Natural killer cell (primary cell): ENCODE measurements around the gene HBE1. TPM values are rescaled to one million over a fixed set of nuclear protein-coding genes. Genes with fewer than 3 reads are reported as not detected.

ENCODE experiments used
- ATAC-seq, 3 donors: fragments of 150-1000 bp in 2 of 3; fragments of 200-7000 bp in 1 of 3; cut with Tn5 transposase; 1 replicate in 1 of 3; 2 replicates in 2 of 3; pipeline ENCODE4 v1.10.0; 2021; ENCODE audit warnings: mild to moderate bottlenecking in 2 of 3, moderate library complexity in 2 of 3
- DNase-seq, 2 donors: peaks; one replicate each; pipeline versions ENCODE4 v3.0.0 to v3.0.0-alpha.2; 2013 to 2021; ENCODE audit warnings: mixed read lengths in 1 of 2
- H3K27ac ChIP-seq: one replicate; pipeline ENCODE4 v1.5.1; 2013; ENCODE audit warnings: mild to moderate bottlenecking, low read length
- H3K27me3 ChIP-seq: one replicate; pipeline ENCODE4 v1.6.1; 2013; ENCODE audit warnings: low read length; ENCODE audit not compliant: control insufficient read depth, insufficient read depth
- H3K36me3 ChIP-seq: one replicate; pipeline ENCODE4 v1.6.1; 2013; ENCODE audit warnings: low read length; ENCODE audit not compliant: control insufficient read depth, insufficient read depth
- H3K4me1 ChIP-seq: one replicate; pipeline ENCODE4 v1.6.1; 2013; ENCODE audit warnings: low read length; ENCODE audit not compliant: control insufficient read depth, insufficient read depth
- H3K4me3 ChIP-seq: one replicate; pipeline ENCODE4 v1.5.1; 2013; ENCODE audit warnings: low read length
- H3K9me3 ChIP-seq: one replicate; pipeline ENCODE4 v1.6.1; 2013; ENCODE audit warnings: low read length; ENCODE audit not compliant: control insufficient read depth, insufficient read depth
- H3K27ac Mint-ChIP-seq, 2 donors: one replicate each; pipeline ENCODE4 v1.8.0; 2022; ENCODE audit warnings: mild to moderate bottlenecking in 2 of 2, mixed read lengths in 2 of 2, moderate library complexity in 1 of 2
- H3K27me3 Mint-ChIP-seq, 2 donors: one replicate each; pipeline ENCODE4 v1.8.0; 2022; ENCODE audit warnings: low read depth in 2 of 2, mixed read lengths in 2 of 2
- H3K36me3 Mint-ChIP-seq: one replicate; pipeline ENCODE4 v1.8.0; 2022; ENCODE audit warnings: mixed read lengths
- H3K4me1 Mint-ChIP-seq, 2 donors: one replicate each; pipeline ENCODE4 v1.8.0; 2022; ENCODE audit warnings: mixed read lengths in 2 of 2
- H3K4me3 Mint-ChIP-seq: one replicate; pipeline ENCODE4 v1.8.0; 2022; ENCODE audit warnings: mild to moderate bottlenecking, moderate library complexity, mixed read lengths
- H3K9me3 Mint-ChIP-seq, 2 donors: one replicate each; pipeline ENCODE4 v1.8.0; 2022; ENCODE audit warnings: mixed read lengths in 2 of 2
- CTCF ChIP-seq: fragments of 200-600 bp; IDR thresholded peaks from one replicate; pipeline ENCODE4 v1.8.0; 2022; ENCODE audit warnings: antibody characterized with exemption
- WGBS: methylation state at CpG from one replicate; pipeline ENCODE4 v1.1.7; 2013; ENCODE audit warnings: missing lambda C conversion rate; ENCODE audit not compliant: insufficient coverage; 5-methylcytosine and 5-hydroxymethylcytosine counted together
- intact Hi-C: fragments of 100-400 bp; cut with micrococcal nuclease; formaldehyde crosslinking; loops from one replicate; pipeline ENCODE4 v1.14.2; 2022
- total RNA-seq, 4 donors: library from RNA; stranded (reverse); fragments of 120-200 nt in 1 of 4; gene quantifications; one replicate each; pipeline versions ENCODE4 v1.2.3 to v1.2.4, GENCODE V29; 2013 to 2022

HBE1 gene
- total RNA-seq, 3 donors from 2014 or later (not counting 1 experiment from before 2014, with no cell fraction given), result not detected

GRCh38 chr11:5288906-5289550, 19.3 kb upstream of the HBE1 start:
- ATAC-seq (no peak), DNase-seq (no peak)
- no peak for TF ChIP-seq CTCF
- Histone ChIP-seq H3K4me1 (no peaks in the 10 kb centered on the region), H3K27me3 (no peaks in the 10 kb centered on the region), H3K4me3 (no peak overlapping the region), H3K27ac (no peak overlapping the region), H3K9me3 (no peaks in the 10 kb centered on the region), H3K36me3 (no peaks in the 10 kb centered on the region)
- WGBS, result 80% methylated on average over 6 of the region's 6 CpGs
- H3K9me3 Mint-ChIP-seq, result peaks cover 0 to 2% of the 10 kb centered on the region in 2 donors
- H3K4me3 Mint-ChIP-seq, result no peak overlapping the region
- H3K4me1 Mint-ChIP-seq, result no peaks in the 10 kb centered on the region
- intact Hi-C loops, result no loop called here
- H3K27ac Mint-ChIP-seq, result no peak overlapping the region
- H3K27me3 Mint-ChIP-seq, result no peaks in the 10 kb centered on the region
- no peaks in the 10 kb centered on the region for H3K36me3 Mint-ChIP-seq

- H3K4me3 Mint-ChIP-seq, result no peak overlapping the region
- 80% methylated on average over 5 of the region's 7 CpGs for WGBS
- H3K27ac ChIP-seq, result no peak overlapping the region
These were observed 18.6 kb upstream of the HBE1 start for GRCh38 chr11:5288108-5288905.

GRCh38 chr11:5286901-5287300, 17.2 kb upstream of the HBE1 start:
- Histone ChIP-seq H3K27ac (no peak overlapping the region), H3K4me3 (no peak overlapping the region), H3K36me3 (no peaks in the 10 kb centered on the region), H3K27me3 (no peaks in the 10 kb centered on the region), H3K9me3 (no peaks in the 10 kb centered on the region), H3K4me1 (no peaks in the 10 kb centered on the region)
- TF ChIP-seq CTCF, result no peak
- ATAC-seq (no peak), DNase-seq (no peak)
- intact Hi-C loops, result no loop called here
- Mint-ChIP-seq H3K27me3 (no peaks in the 10 kb centered on the region), H3K9me3 (peaks cover 0 to 3% of the 10 kb centered on the region in 2 donors), H3K4me1 (no peaks in the 10 kb centered on the region), H3K36me3 (no peaks in the 10 kb centered on the region), H3K4me3 (no peak overlapping the region), H3K27ac (no peak overlapping the region)
- 91% methylated on average over 2 of the region's 3 CpGs for WGBS

More at GRCh38 chr11:5288108-5288905, 18.6 kb upstream of the HBE1 start:
- H3K9me3 Mint-ChIP-seq, result peaks cover 0 to 2% of the 10 kb centered on the region in 2 donors
- H3K4me1 ChIP-seq, result no peaks in the 10 kb centered on the region
- no peak for DNase-seq
- H3K4me1 Mint-ChIP-seq, result no peaks in the 10 kb centered on the region
- no peak for TF ChIP-seq CTCF
- no peaks in the 10 kb centered on the region for H3K36me3 ChIP-seq
- intact Hi-C loops, result no loop called here
- no peak overlapping the region for H3K27ac Mint-ChIP-seq
- H3K36me3 Mint-ChIP-seq, result no peaks in the 10 kb centered on the region
- no peak for ATAC-seq
- H3K4me3 ChIP-seq, result no peak overlapping the region
- no peaks in the 10 kb centered on the region for H3K27me3 Mint-ChIP-seq
- no peaks in the 10 kb centered on the region for H3K9me3 ChIP-seq
- no peaks in the 10 kb centered on the region for H3K27me3 ChIP-seq
